H1 (cell line): ENCODE data around the gene FRY. TPM values are rescaled to one million over a fixed set of nuclear protein-coding genes. Genes with fewer than 3 reads are reported as not detected.

Experiments used
- CTCF ChIA-PET: fragments of 300-600 bp; sonication (Branson Sonifier 250); formaldehyde crosslinking; loops from one replicate; lab custom pipeline; 2021; ENCODE audit not compliant: partially characterized antibody; lab: Charles Lee
- POLR2A ChIA-PET: fragments of 300-600 bp; sonication (Branson Sonifier 250); formaldehyde crosslinking; loops from one replicate; lab custom pipeline; 2021; ENCODE audit warnings: inconsistent platforms; ENCODE audit not compliant: partially characterized antibody; lab: Charles Lee
- DNase-seq, 2 experiments: peaks; one replicate each; pipeline versions ENCODE4 v3.0.0 to v3.0.0-alpha.2; 2010 to 2022; ENCODE audit warnings: low spot score in 2 of 2, low read depth in 1 of 2, mixed read lengths in 1 of 2
- FAIRE-seq: peaks from 2 replicates; lab custom pipeline; 2011; peaks lifted over from hg19 to GRCh38; lab: Jason Lieb, UNC
- H2AFZ ChIP-seq: 2 replicates; pipeline ENCODE4 v1.8.1; 2012; ENCODE audit warnings: low read length, inconsistent platforms
- H2AK5ac ChIP-seq: 2 replicates; pipeline ENCODE4 v1.6.1; 2013; ENCODE audit warnings: low read depth, low read length
- H2BK120ac ChIP-seq: replicated peaks from 2 replicates; pipeline ENCODE3; 2013; ENCODE audit warnings: low read depth, low read length, inconsistent platforms
- H2BK12ac ChIP-seq: 2 replicates; pipeline ENCODE4 v1.6.1; 2013; ENCODE audit warnings: low read depth, low read length
- H2BK15ac ChIP-seq: 2 replicates; pipeline ENCODE4 v1.6.1; 2013; ENCODE audit warnings: low read length
- H2BK20ac ChIP-seq: 2 replicates; pipeline ENCODE4 v1.6.1; 2013; ENCODE audit warnings: low read length
- H2BK5ac ChIP-seq: 2 replicates; pipeline ENCODE4 v1.6.1; 2013; ENCODE audit warnings: low read depth, low read length
- H3K14ac ChIP-seq: 2 replicates; pipeline ENCODE4 v1.6.1; 2013; ENCODE audit warnings: inconsistent platforms; ENCODE audit not compliant: insufficient read length
- H3K18ac ChIP-seq: 2 replicates; pipeline ENCODE4 v1.6.1; 2013; ENCODE audit warnings: low read length; ENCODE audit errors: extremely low read depth
- H3K23ac ChIP-seq: 2 replicates; pipeline ENCODE4 v1.6.1; 2013; ENCODE audit warnings: inconsistent platforms; ENCODE audit not compliant: insufficient read length
- H3K23me2 ChIP-seq: 2 replicates; pipeline ENCODE4 v1.6.1; 2013; ENCODE audit warnings: low read depth, low read length
- H3K27ac ChIP-seq: 2 replicates; pipeline ENCODE4 v1.6.1; 2011; ENCODE audit warnings: low read depth, low read length, inconsistent platforms
- H3K27me3 ChIP-seq, 4 experiments: replicated peaks in 1 of 4; 1 replicate in 1 of 4; 2 replicates in 3 of 4; pipeline versions ENCODE4 v1.6.1 to v1.8.1; 2011 to 2013; ENCODE audit warnings: low read length in 3 of 4, mild to moderate bottlenecking in 3 of 4, inconsistent platforms in 2 of 4, mixed read lengths in 2 of 4, moderate library complexity in 1 of 4; ENCODE audit not compliant: control insufficient read depth in 3 of 4, insufficient read depth in 3 of 4; ENCODE audit errors: extremely low read depth in 1 of 4
- H3K36me3 ChIP-seq, 4 experiments: 2 replicates each; pipeline versions ENCODE4 v1.6.1 to v1.8.1; 2011 to 2013; ENCODE audit warnings: mild to moderate bottlenecking in 4 of 4, low read length in 3 of 4, moderate library complexity in 2 of 4, control low read depth in 1 of 4, inconsistent platforms in 1 of 4; ENCODE audit not compliant: insufficient read depth in 4 of 4, control insufficient read depth in 2 of 4
- H3K4ac ChIP-seq: replicated peaks from 2 replicates; pipeline ENCODE3; 2013; ENCODE audit warnings: low read length, low read depth, mixed read lengths, inconsistent platforms; ENCODE audit not compliant: insufficient read length
- H3K4me1 ChIP-seq, 4 experiments: replicated peaks in 1 of 4; 1 replicate in 1 of 4; 2 replicates in 3 of 4; pipeline versions ENCODE4 v1.6.1 to v1.8.1; 2011 to 2013; ENCODE audit warnings: low read length in 3 of 4, inconsistent platforms in 2 of 4, mixed read lengths in 1 of 4; ENCODE audit not compliant: insufficient read depth in 4 of 4, control insufficient read depth in 3 of 4
- H3K4me2 ChIP-seq, 2 experiments: 2 replicates each; pipeline versions ENCODE4 v1.6.1 to v1.8.1; 2011 to 2013; ENCODE audit warnings: low read depth in 2 of 2, low read length in 2 of 2, control low read depth in 1 of 2, inconsistent platforms in 1 of 2, mild to moderate bottlenecking in 1 of 2; ENCODE audit not compliant: insufficient read depth in 1 of 2
- H3K4me3 ChIP-seq, 4 experiments: fragments of 200-600, 300-600 bp in 1 of 4; sonication (generic), shearing (Covaris generic), sonication (Bioruptor Twin) in 1 of 4; 2 replicates each; pipeline versions ENCODE4 v1.5.1 to v1.8.1; 2011 to 2016; ENCODE audit warnings: low read length in 4 of 4, low read depth in 3 of 4, control low read depth in 2 of 4, inconsistent platforms in 2 of 4, mild to moderate bottlenecking in 2 of 4, mixed read lengths in 1 of 4, moderate library complexity in 1 of 4; ENCODE audit not compliant: insufficient read depth in 2 of 4; ENCODE audit errors: extremely low read depth in 1 of 4
- H3K56ac ChIP-seq: replicated peaks from 2 replicates; pipeline ENCODE3; 2013; ENCODE audit warnings: low read depth, mild to moderate bottlenecking, mixed read lengths, low read length, inconsistent platforms; ENCODE audit not compliant: insufficient read length
- H3K79me1 ChIP-seq: 2 replicates; pipeline ENCODE4 v1.6.1; 2013; ENCODE audit warnings: low read depth, low read length, control low read depth
- H3K79me2 ChIP-seq, 2 experiments: 2 replicates each; pipeline versions ENCODE4 v1.6.1 to v1.8.1; 2012 to 2013; ENCODE audit warnings: low read length in 2 of 2, mild to moderate bottlenecking in 2 of 2, inconsistent platforms in 1 of 2; ENCODE audit not compliant: insufficient read depth in 2 of 2, control insufficient read depth in 1 of 2
- H3K9ac ChIP-seq, 4 experiments: replicated peaks in 1 of 4; 1 replicate in 1 of 4; 2 replicates in 3 of 4; pipeline versions ENCODE4 v1.6.1 to v1.8.1; 2011 to 2013; ENCODE audit warnings: low read depth in 3 of 4, low read length in 3 of 4, control low read depth in 2 of 4, mild to moderate bottlenecking in 2 of 4, moderate library complexity in 2 of 4, inconsistent platforms in 1 of 4; ENCODE audit errors: extremely low read depth in 1 of 4
- H3K9me3 ChIP-seq, 2 experiments: 2 replicates each; pipeline versions ENCODE4 v1.6.1 to v1.8.1; 2012 to 2013; ENCODE audit warnings: mild to moderate bottlenecking in 2 of 2, moderate library complexity in 2 of 2, control low read depth in 1 of 2, inconsistent platforms in 1 of 2, low read depth in 1 of 2, low read length in 1 of 2, mixed read lengths in 1 of 2; ENCODE audit not compliant: insufficient read depth in 2 of 2
- H4K20me1 ChIP-seq, 2 experiments: replicated peaks in 1 of 2; 2 replicates each; pipeline versions ENCODE3 to v1.8.1; 2011 to 2013; ENCODE audit warnings: inconsistent platforms in 2 of 2, low read length in 2 of 2, mild to moderate bottlenecking in 1 of 2; ENCODE audit not compliant: insufficient read depth in 2 of 2, control insufficient read depth in 1 of 2
- H4K5ac ChIP-seq: 2 replicates; pipeline ENCODE4 v1.6.1; 2013; ENCODE audit warnings: low read length, low read depth, mixed read lengths, inconsistent platforms; ENCODE audit not compliant: insufficient read length
- H4K8ac ChIP-seq: 2 replicates; pipeline ENCODE4 v1.8.0; 2013; ENCODE audit warnings: mild to moderate bottlenecking, moderate library complexity, low read length, inconsistent platforms; ENCODE audit not compliant: insufficient read depth; ENCODE audit errors: extremely low read depth
- H4K91ac ChIP-seq: replicated peaks from 2 replicates; pipeline ENCODE3; 2013; ENCODE audit warnings: low read length, mixed read lengths, inconsistent platforms; ENCODE audit not compliant: insufficient read length
- ASH2L ChIP-seq: fragments of 200-600, 300-600 bp; sonication (generic); IDR thresholded peaks from one replicate; pipeline ENCODE4 v1.7.1; 2017; ENCODE audit warnings: low read length
- BCL11A ChIP-seq, 2 experiments: IDR thresholded peaks; one replicate each; pipeline ENCODE4 v1.6.1; 2011; ENCODE audit warnings: low read depth in 2 of 2, low read length in 2 of 2, mild to moderate bottlenecking in 2 of 2
- CBX8 ChIP-seq: fragments of 300-800, 300-1000 bp; sonication (generic); IDR thresholded peaks from 2 replicates; pipeline ENCODE4 v1.7.1; 2016; ENCODE audit warnings: low read depth, low read length, borderline replicate concordance
- HDAC2 ChIP-seq, 2 experiments: fragments of 300-600 bp in 1 of 2; sonication (generic) in 1 of 2; IDR thresholded peaks; 2 replicates each; pipeline ENCODE4 v1.6.1; 2011 to 2012; ENCODE audit warnings: low read depth in 2 of 2, low read length in 2 of 2, mild to moderate bottlenecking in 2 of 2, moderate library complexity in 2 of 2, borderline replicate concordance in 1 of 2, inconsistent platforms in 1 of 2
- PHF8 ChIP-seq: fragments of 200-600 bp; sonication (generic); conservative IDR thresholded peaks from 2 replicates; pipeline ENCODE4 v1.7.1; 2012; ENCODE audit warnings: low read depth, mild to moderate bottlenecking, inconsistent platforms, low read length, moderate library complexity
- RNF2 ChIP-seq: fragments of 200-900, 300-1000 bp; sonication (generic); IDR thresholded peaks from 2 replicates; pipeline ENCODE4 v1.7.1; 2016; ENCODE audit warnings: borderline replicate concordance, low read depth, mild to moderate bottlenecking, antibody characterized with exemption, low read length; ENCODE audit not compliant: poor library complexity, severe bottlenecking; ENCODE audit errors: missing control alignments
- SIN3A ChIP-seq, 2 experiments: IDR thresholded peaks in 1 of 2; conservative IDR thresholded peaks in 1 of 2; 2 replicates each; pipeline ENCODE4 v1.6.1; 2011 to 2012; ENCODE audit warnings: low read length in 2 of 2, improper control_type of control experiment in 1 of 2, low read depth in 1 of 2, mild to moderate bottlenecking in 1 of 2
- SIRT6 ChIP-seq: IDR thresholded peaks from one replicate; pipeline ENCODE4 v1.7.1; 2012; ENCODE audit warnings: low read length, inconsistent platforms
- SP1 ChIP-seq: IDR thresholded peaks from 2 replicates; pipeline ENCODE4 v1.6.1; 2011; ENCODE audit warnings: low read depth, low read length
- TEAD4 ChIP-seq: IDR thresholded peaks from 2 replicates; pipeline ENCODE4 v1.6.1; 2012; ENCODE audit warnings: low read depth, low read length, inconsistent platforms, mixed read lengths
- WGBS, 2 experiments: shearing (Covaris generic) in 1 of 2; methylation state at CpG; one replicate each; pipeline versions ENCODE4 v1.1.6 to v1.1.7; 2013 to 2015; ENCODE audit warnings: low lambda C conversion rate in 2 of 2, mixed read lengths in 2 of 2, inconsistent platforms in 1 of 2, low coverage in 1 of 2, missing lambda C conversion rate in 1 of 2; ENCODE audit not compliant: insufficient replicate concordance in 2 of 2, insufficient coverage in 1 of 2, insufficient read length in 1 of 2; ENCODE audit errors: extremely low coverage in 1 of 2, missing lambda C conversion rate in 1 of 2; 5-methylcytosine and 5-hydroxymethylcytosine counted together
- polyA plus RNA-seq, 7 experiments: library from polyadenylated mRNA; depleted of rRNA in 3 of 7; stranded (reverse) in 5 of 7; unstranded in 2 of 7; fragments of >200 nt in 5 of 7; fragments of 200-250 nt in 2 of 7; gene quantifications; 1 replicate in 5 of 7; 2 replicates in 1 of 7; 4 replicates in 1 of 7; pipeline versions ENCODE4 v1.2.1 to v1.2.3, GENCODE V29; 2011 to 2013; ENCODE audit warnings: missing spikeins in 2 of 7, mixed read lengths in 2 of 7
- total RNA-seq: library from RNA; stranded (reverse); fragmentation: NEBNext Ultra II Directional; extraction: Animal tissue kit (Norgen Biotek cat#: 25700); gene quantifications from 2 replicates; pipeline ENCODE4 v1.2.1, GENCODE V29; 2021

Gene FRY
- total and polyA plus RNA-seq, 2 of the 8 experiments (the other 6 are each of a cell fraction or from before 2014, with no cell fraction given) = 4.3 to 9.2 TPM

- no peak overlapping the region for H3K9ac ChIP-seq
- no peak overlapping the region for H3K56ac ChIP-seq
- H3K23ac ChIP-seq = no peak overlapping the region
- no peak overlapping the region for H2BK20ac ChIP-seq
- no peaks in the 10 kb centered on the region for H3K27me3 ChIP-seq
- H2AFZ ChIP-seq = no peak overlapping the region
- H2BK120ac ChIP-seq = no peak overlapping the region
- no peak overlapping the region for H2BK5ac ChIP-seq
- DNase-seq (no peak), FAIRE-seq (no peak)
- no peak overlapping the region for H3K4me2 ChIP-seq
- H3K4ac ChIP-seq = no peak overlapping the region
- H2BK12ac ChIP-seq = no peak overlapping the region
- H3K79me2 ChIP-seq = no peaks in the 10 kb centered on the region
- H3K27ac ChIP-seq = no peak overlapping the region
- ChIA-PET CTCF (no interaction called here), POLR2A (no interaction called here)
- H2BK15ac ChIP-seq = no peak overlapping the region
- no peak overlapping the region for H2AK5ac ChIP-seq
- H4K20me1 ChIP-seq = no peaks in the 10 kb centered on the region
- no peaks in the 10 kb centered on the region for H3K9me3 ChIP-seq
- H3K36me3 ChIP-seq = no peaks in the 10 kb centered on the region
- WGBS, 2 experiments = 77% methylated on average over 3 of the region's 3 CpGs; no CpG with 5 or more reads in 1 of the 2 experiments
- H4K91ac ChIP-seq = no peak overlapping the region
- no peak overlapping the region for H3K14ac ChIP-seq
- H4K8ac ChIP-seq = no peak overlapping the region
- H4K5ac ChIP-seq = no peak overlapping the region
- no peaks in the 10 kb centered on the region for H3K79me1 ChIP-seq
- no peak overlapping the region for H3K18ac ChIP-seq
- no peak overlapping the region for H3K4me3 ChIP-seq
- H3K4me1 ChIP-seq = no peaks in the 10 kb centered on the region
- H3K23me2 ChIP-seq = no peaks in the 10 kb centered on the region
- TF ChIP-seq SIRT6 = no peak
- TF ChIP-seq SP1 = no peak
- TF ChIP-seq ASH2L = no peak
- TF ChIP-seq HDAC2 (IDR thresholded peaks at IDR 0.05; ENCODE audit: borderline replicate concordance in 1 of 2, low read depth in 2 of 2, low read length in 2 of 2) = no peak
- no peak for TF ChIP-seq TEAD4
- TF ChIP-seq SIN3A (conservative IDR thresholded peaks at IDR 0.05 in 1 of 2, IDR thresholded peaks at IDR 0.05 in 1 of 2; ENCODE audit: low read depth in 1 of 2, low read length in 2 of 2) = no peak
- no peak for TF ChIP-seq CBX8
- no peak for TF ChIP-seq RNF2
- no peak for TF ChIP-seq BCL11A (IDR thresholded peaks at IDR 0.05; ENCODE audit: low read depth in 2 of 2, low read length in 2 of 2)
- no peak for TF ChIP-seq PHF8
Measured at GRCh38 chr13:32153056-32153455, 121.5 kb downstream of the FRY start.
